H1 (cell line): Measurements from ENCODE around the gene ZNF20. TPM values are rescaled to one million over a fixed set of nuclear protein-coding genes. Genes with fewer than 3 reads are reported as not detected.

Experiments used
- BRCA1 ChIP-seq: IDR thresholded peaks from 2 replicates; pipeline ENCODE4 v1.6.1; 2012; ENCODE audit warnings: low read depth, low read length, improper control_type of control experiment
- JUND ChIP-seq: IDR thresholded peaks from 2 replicates; pipeline ENCODE4 v1.6.1; 2011; ENCODE audit warnings: mild to moderate bottlenecking, improper control_type of control experiment, low read length
- POU5F1 ChIP-seq: IDR thresholded peaks from 2 replicates; pipeline ENCODE4 v1.6.1; 2011; ENCODE audit warnings: low read depth, mild to moderate bottlenecking, low read length, moderate library complexity
- TBP ChIP-seq: IDR thresholded peaks from 2 replicates; pipeline ENCODE4 v1.6.1; 2011; ENCODE audit warnings: low read depth, low read length, improper control_type of control experiment
- polyA plus RNA-seq, 7 experiments: library from polyadenylated mRNA; depleted of rRNA in 3 of 7; stranded (reverse) in 5 of 7; unstranded in 2 of 7; fragments of >200 nt in 5 of 7; fragments of 200-250 nt in 2 of 7; gene quantifications; 1 replicate in 5 of 7; 2 replicates in 1 of 7; 4 replicates in 1 of 7; pipeline versions ENCODE4 v1.2.1 to v1.2.3, GENCODE V29; 2011 to 2013; ENCODE audit warnings: missing spikeins in 2 of 7, mixed read lengths in 2 of 7
- total RNA-seq: library from RNA; stranded (reverse); fragmentation: NEBNext Ultra II Directional; extraction: Animal tissue kit (Norgen Biotek cat#: 25700); gene quantifications from 2 replicates; pipeline ENCODE4 v1.2.1, GENCODE V29; 2021

ZNF20 gene
- total and polyA plus RNA-seq, 2 of the 8 experiments (the other 6 are each of a cell fraction or from before 2014, with no cell fraction given) = 1.6 to 9.0 TPM

GRCh38 chr19:12092065-12092867 lies 47.9 kb downstream of the ZNF20 start (continued):
- no peak for TF ChIP-seq POU5F1
- TF ChIP-seq BRCA1 = no peak
- TF ChIP-seq JUND = no peak
- peak; percentile 87 for TF ChIP-seq TBP
